Activated T-helper 1 cell treated with anti-CD3 and anti-CD28 coated beads, Interleukin-2, amount 50 U/mL, for 16 hours (primary cell): ENCODE measurements around the gene SLC19A1.

Experiments
- DNase-seq, 2 donors: peaks; one replicate each; pipeline ENCODE4 v3.0.0-alpha.2; 2020; ENCODE audit warnings: low read depth in 1 of 2, low spot score in 1 of 2

SLC19A1 gene

GRCh38 chr21:45542242-45542666, at the start of gene SLC19A1:
SLC19A1 (minus strand) TSS chr21:45542440; CDS start chr21:45537959, 4,481 bp downstream.
- peak; percentile 45 to 60 for DNase-seq

- no peak for DNase-seq
These were observed 49.5 kb upstream of the SLC19A1 start for GRCh38 chr21:45591619-45592207.

GRCh38 chr21:45590726-45591618, 48.7 kb upstream of the SLC19A1 start:
- DNase-seq, result peak in 1 of 2 donors; percentile 50

- DNase-seq, result peak; percentile 52 to 67
These were observed 48.0 kb upstream of the SLC19A1 start for GRCh38 chr21:45590246-45590725.

- DNase-seq, result no peak
These were observed 47.5 kb upstream of the SLC19A1 start for GRCh38 chr21:45589686-45590245.

- DNase-seq, result no peak
These were observed 46.7 kb upstream of the SLC19A1 start for GRCh38 chr21:45588871-45589491.

- DNase-seq, result no peak
These were observed 46.0 kb upstream of the SLC19A1 start for GRCh38 chr21:45588086-45588825.

GRCh38 chr21:45586289-45586858, 44.1 kb upstream of the SLC19A1 start:
- DNase-seq, result no peak

GRCh38 chr21:45584786-45585185, 42.5 kb upstream of the SLC19A1 start:
- no peak for DNase-seq

- no peak for DNase-seq
These were observed 41.7 kb upstream of the SLC19A1 start for GRCh38 chr21:45583831-45584509.

GRCh38 chr21:45582128-45582527, 39.9 kb upstream of the SLC19A1 start:
- no peak for DNase-seq

- DNase-seq, result no peak
These were observed 39.1 kb upstream of the SLC19A1 start for GRCh38 chr21:45581322-45581712.

- no peak for DNase-seq
These were observed 38.5 kb upstream of the SLC19A1 start for GRCh38 chr21:45580576-45581321.

- no peak for DNase-seq
These were observed 37.9 kb upstream of the SLC19A1 start for GRCh38 chr21:45580181-45580575.

GRCh38 chr21:45579383-45580180, 37.3 kb upstream of the SLC19A1 start:
- no peak for DNase-seq

- DNase-seq, result no peak
These were observed 36.7 kb upstream of the SLC19A1 start for GRCh38 chr21:45578811-45579381.

GRCh38 chr21:45578176-45578801, 36.0 kb upstream of the SLC19A1 start:
- DNase-seq, result no peak

- no peak for DNase-seq
These were observed 35.5 kb upstream of the SLC19A1 start for GRCh38 chr21:45577801-45578175.
